Coronary artery (tissue), 2 donors: Measurements from ENCODE around the gene CABP2.

Experiments used
- DNase-seq: peaks from one replicate; pipeline ENCODE4 v3.0.0-alpha.2; 2017; ENCODE audit warnings: low spot score
- H3K27ac ChIP-seq, 2 donors: fragments of 200-600 bp; sonication (generic); one replicate each; pipeline ENCODE4 v1.5.1; 2016 to 2019
- H3K4me3 ChIP-seq: fragments of 200-600 bp; sonication (generic); 2 replicates; pipeline ENCODE4 v1.5.1; 2016; ENCODE audit warnings: mild to moderate bottlenecking, moderate library complexity
- TF ChIP-seq, protein P1 (sequence below): fragments of 200-600 bp; sonication (generic); IDR thresholded peaks from one replicate; pipeline ENCODE4 v1.5.1; 2019; ENCODE audit warnings: antibody characterized with exemption

CABP2 gene

GRCh38 chr11:67507242-67507863, 15.9 kb downstream of the CABP2 start:
- peak overlapping the region; percentile 86 to 97 for H3K27ac ChIP-seq
- no peak for DNase-seq
- TF ChIP-seq, protein P1, sequence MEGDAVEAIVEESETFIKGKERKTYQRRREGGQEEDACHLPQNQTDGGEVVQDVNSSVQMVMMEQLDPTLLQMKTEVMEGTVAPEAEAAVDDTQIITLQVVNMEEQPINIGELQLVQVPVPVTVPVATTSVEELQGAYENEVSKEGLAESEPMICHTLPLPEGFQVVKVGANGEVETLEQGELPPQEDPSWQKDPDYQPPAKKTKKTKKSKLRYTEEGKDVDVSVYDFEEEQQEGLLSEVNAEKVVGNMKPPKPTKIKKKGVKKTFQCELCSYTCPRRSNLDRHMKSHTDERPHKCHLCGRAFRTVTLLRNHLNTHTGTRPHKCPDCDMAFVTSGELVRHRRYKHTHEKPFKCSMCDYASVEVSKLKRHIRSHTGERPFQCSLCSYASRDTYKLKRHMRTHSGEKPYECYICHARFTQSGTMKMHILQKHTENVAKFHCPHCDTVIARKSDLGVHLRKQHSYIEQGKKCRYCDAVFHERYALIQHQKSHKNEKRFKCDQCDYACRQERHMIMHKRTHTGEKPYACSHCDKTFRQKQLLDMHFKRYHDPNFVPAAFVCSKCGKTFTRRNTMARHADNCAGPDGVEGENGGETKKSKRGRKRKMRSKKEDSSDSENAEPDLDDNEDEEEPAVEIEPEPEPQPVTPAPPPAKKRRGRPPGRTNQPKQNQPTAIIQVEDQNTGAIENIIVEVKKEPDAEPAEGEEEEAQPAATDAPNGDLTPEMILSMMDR: no peak
- H3K4me3 ChIP-seq: peak overlapping the region; percentile 78

- no peak for DNase-seq
- TF ChIP-seq, protein P1: no peak
- H3K27ac ChIP-seq: peak overlapping the region; percentile 86 to 97
- peak overlapping the region; percentile 78 for H3K4me3 ChIP-seq
Measured at GRCh38 chr11:67506426-67507051, 16.7 kb downstream of the CABP2 start.

- TF ChIP-seq, protein P1: peak; percentile 97
- Histone ChIP-seq H3K27ac (peak overlapping the region; percentile 86 to 97), H3K4me3 (peak overlapping the region; percentile 78)
- DNase-seq: peak; percentile 97
Measured at GRCh38 chr11:67505605-67506396, 17.4 kb downstream of the CABP2 start.

DNA sequence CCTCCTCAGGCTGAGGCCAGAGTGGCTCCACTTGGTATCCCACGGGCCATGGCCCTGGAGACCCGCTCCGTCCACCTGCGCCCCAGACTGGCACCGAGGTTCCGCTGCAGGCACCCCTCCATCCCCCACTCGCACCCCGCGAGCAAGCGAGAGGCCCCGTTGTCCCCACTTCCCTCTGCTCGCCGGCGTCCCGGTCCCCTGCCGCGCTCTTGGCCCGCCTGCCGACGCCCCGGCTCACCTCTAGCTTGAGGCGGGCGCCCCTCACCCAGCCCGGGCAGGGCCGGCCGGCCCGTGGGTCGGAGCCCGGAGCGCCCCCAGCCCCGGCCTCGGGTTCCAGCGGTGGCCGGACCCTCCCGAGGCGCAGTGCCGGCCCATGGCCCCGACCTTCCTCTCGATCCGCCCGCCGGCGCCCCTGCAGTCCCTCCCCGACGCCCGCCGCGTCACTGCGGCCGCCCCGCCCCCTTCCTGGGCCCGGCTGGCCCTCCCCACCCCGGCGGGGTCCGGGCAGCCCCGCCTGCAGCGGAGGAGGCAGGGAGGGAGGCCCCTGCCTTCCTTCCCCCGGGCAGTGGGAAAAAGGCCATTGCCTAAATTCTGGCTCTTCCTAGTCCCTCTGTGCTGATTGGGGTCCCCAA, 18.2 kb downstream of the CABP2 start, which contains the start of gene PITPNM1:
Gene PITPNM1 (minus strand): TSS at position 414 of the 632 bp plus-strand sequence. CDS start 1,183 bp downstream, outside the sequence.
- TF ChIP-seq, protein P1: no peak
- peak within 1 kb of the TSS; percentile 86 to 97 for H3K27ac ChIP-seq
- DNase-seq: peak; percentile 85
- peak within 1 kb of the TSS; percentile 78 for H3K4me3 ChIP-seq

DNA sequence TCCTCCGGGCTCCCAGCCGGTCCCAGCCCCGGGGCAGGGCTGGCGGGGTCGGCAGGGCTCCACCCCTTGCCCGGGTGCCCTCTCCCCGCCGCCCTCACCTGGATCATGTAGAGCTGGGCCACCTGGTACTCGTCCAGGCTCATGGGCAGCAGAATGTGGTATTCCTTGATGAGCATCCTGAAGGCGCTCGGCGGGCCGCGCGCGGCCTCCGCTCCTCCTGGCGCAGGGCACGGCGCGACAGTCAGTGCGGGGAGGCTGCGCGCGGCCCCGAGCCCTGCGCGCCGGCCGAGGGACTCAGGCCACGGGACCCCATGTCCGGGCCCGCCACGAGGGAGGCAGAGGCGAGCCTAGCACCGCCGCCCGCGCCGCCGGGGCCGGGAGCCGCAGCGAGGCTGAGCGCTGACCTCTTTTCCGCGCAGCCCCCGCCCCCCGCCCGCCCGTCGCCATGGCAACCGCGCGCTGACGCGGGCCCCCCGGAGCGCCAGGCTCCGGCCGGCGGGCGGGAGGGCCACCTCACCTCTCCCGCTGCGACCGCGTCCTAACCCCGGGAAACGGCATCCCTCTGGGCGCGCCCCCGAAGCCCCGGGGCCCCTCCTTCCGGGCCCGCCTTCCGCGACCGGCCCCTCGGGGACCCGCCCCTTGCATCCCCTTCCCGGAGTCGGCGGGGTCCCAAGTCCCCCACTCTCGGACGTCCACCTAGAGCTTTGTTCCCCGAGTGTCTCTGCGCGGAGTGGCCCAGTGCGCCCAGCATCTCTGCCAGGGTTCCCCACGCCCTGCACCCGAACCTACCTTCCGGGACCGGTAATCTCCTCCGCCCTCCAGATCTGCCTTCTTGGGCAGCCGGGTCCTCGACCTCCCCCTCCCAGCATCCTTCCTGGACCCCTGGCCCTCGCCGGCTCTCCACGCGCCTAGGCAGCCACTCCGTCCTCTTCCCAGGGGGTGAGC, 19.0 kb downstream of the CABP2 start:
- Histone ChIP-seq H3K4me3 (peak overlapping the region; percentile 78), H3K27ac (peak overlapping the region; percentile 86 to 97)
- TF ChIP-seq, protein P1: no peak
- DNase-seq: no peak
